ENCODE data around the gene TMEM219. TPM values are rescaled to one million over a fixed set of nuclear protein-coding genes. Genes with fewer than 3 reads are reported as not detected.
A peak's percentile ranks its signal among the peaks of the same experiment; 100 is the strongest.
"Not testable (repeated sequence)": the region's sequence is repeated elsewhere in the genome, so short reads cannot be mapped to it uniquely, and the experiment has no call there.

The TMEM219 gene
- total RNA-seq, 4 donors from 2014 or later, result 149 to 210 (median 158) TPM

GRCh38 chr16:29927070-29927905 lies 34.6 kb upstream of the TMEM219 start:
- H3K4me1 ChIP-seq, result peaks cover 14 to 23% (median 21%) of the 10 kb centered on the region in 4 donors
- peaks cover 0 to 8% (median 2%) of the 10 kb centered on the region in 4 donors for H3K36me3 ChIP-seq
- H3K4me3 ChIP-seq, result peak overlapping the region in 3 of 4 donors; percentile 92 to 100 (median 93)
- DNase-seq, result no peak
- no peaks in the 10 kb centered on the region for H3K27me3 ChIP-seq
- no peak for TF ChIP-seq CTCF (IDR thresholded peaks at IDR 0.05)
- TF ChIP-seq POLR2AphosphoS5 (IDR thresholded peaks at IDR 0.05), result no peak
- no peak for TF ChIP-seq POLR2A (IDR thresholded peaks at IDR 0.05)
- no peak for TF ChIP-seq EP300 (IDR thresholded peaks at IDR 0.05; ENCODE audit: low read depth)
- no peaks in the 10 kb centered on the region for H3K9me3 ChIP-seq
- intact Hi-C loops (cut with DNase I; ENCODE audit: low total_unique reads) (no loop called here), in situ Hi-C loops (cut with MboI; ENCODE audit: low pct_ligation_motif_present in 1 of 4, low pct_unique_long_range_greater_than_20kb in 1 of 4, low sequenced_read_pairs in 3 of 4) (no loop called here)
- 50 to 51% methylated on average over 5 to 12 of the region's 12 CpGs for WGBS, 2 donors (ENCODE audit: low coverage in 1 of 2)
- peak overlapping the region; percentile 87 to 96 (median 92) for H3K27ac ChIP-seq

DNA sequence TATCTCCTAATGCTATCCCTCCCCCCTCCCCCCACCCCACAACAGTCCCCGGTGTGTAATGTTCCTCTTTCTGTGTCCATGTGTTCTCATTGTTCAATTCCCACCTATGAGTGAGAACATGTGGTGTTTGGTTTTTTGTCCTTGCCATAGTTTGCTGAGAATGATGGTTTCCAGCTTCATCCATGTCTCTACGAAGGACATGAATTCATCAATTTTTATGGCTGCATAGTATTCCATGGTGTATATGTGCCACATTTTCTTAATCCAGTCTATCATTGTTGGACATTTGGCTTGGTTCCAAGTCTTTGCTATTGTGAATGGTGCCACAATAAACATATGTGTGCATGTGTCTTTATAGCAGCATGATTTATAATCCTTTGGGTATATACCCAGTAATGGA lies 30.1 kb upstream of the TMEM219 start:
- H3K9me3 ChIP-seq; in situ Hi-C loops (cut with MboI; ENCODE audit: low pct_ligation_motif_present in 1 of 4, low pct_unique_long_range_greater_than_20kb in 1 of 4, low sequenced_read_pairs in 3 of 4); H3K27me3 ChIP-seq; H3K4me3 ChIP-seq; H3K27ac ChIP-seq; intact Hi-C loops (cut with DNase I; ENCODE audit: low total_unique reads); DNase-seq; H3K36me3 ChIP-seq: not testable (repeated sequence)
- H3K4me1 ChIP-seq, result peaks cover 6 to 16% (median 8%) of the 10 kb centered on the region in 4 donors
- 86 to 98% methylated on average over 1 to 2 of the region's 2 CpGs for WGBS, 2 donors (ENCODE audit: low coverage in 1 of 2)

DNA sequence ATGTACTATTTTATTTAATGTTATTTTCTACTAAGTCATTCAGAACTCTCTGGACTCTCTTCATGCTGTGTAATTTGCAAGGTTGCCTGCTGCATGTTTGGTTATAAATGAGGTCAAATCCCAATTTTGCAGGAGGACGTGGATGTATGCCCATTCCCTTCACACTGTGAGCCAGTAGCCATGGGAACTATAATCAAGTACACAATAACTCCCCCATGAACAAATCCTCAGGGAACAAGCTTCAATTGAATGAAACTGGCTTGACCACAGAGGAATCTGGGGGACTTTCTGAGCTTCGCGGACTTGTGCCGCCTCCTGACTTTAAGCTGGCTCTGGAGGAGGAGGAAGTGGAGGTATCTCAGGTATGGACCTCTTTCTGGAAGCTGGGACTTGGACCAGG lies 21.2 kb upstream of the TMEM219 start:
- 57 to 81% methylated on average over 1 to 4 of the region's 4 CpGs for WGBS, 2 donors (ENCODE audit: low coverage in 1 of 2)
- no peak for DNase-seq
- peaks cover 0 to 19% (median 9%) of the 10 kb centered on the region in 4 donors for H3K4me1 ChIP-seq
- no peaks in the 10 kb centered on the region for H3K36me3 ChIP-seq
- no peak overlapping the region for H3K4me3 ChIP-seq
- intact Hi-C loops (cut with DNase I; ENCODE audit: low total_unique reads), result no loop called here
- no peaks in the 10 kb centered on the region for H3K9me3 ChIP-seq
- H3K27me3 ChIP-seq, result no peaks in the 10 kb centered on the region
- in situ Hi-C loops (cut with MboI; ENCODE audit: low pct_ligation_motif_present in 1 of 4, low pct_unique_long_range_greater_than_20kb in 1 of 4, low sequenced_read_pairs in 3 of 4), result no loop called here
- TF ChIP-seq POLR2AphosphoS5 (IDR thresholded peaks at IDR 0.05) (no peak), CTCF (IDR thresholded peaks at IDR 0.05) (no peak), EP300 (IDR thresholded peaks at IDR 0.05; ENCODE audit: low read depth) (no peak), POLR2A (IDR thresholded peaks at IDR 0.05) (no peak)
- no peak overlapping the region for H3K27ac ChIP-seq

- H3K27ac ChIP-seq, result peak overlapping the region; percentile 85 to 89 (median 88)
- H3K4me3 ChIP-seq, result no peak overlapping the region
- peak; percentile 23 for TF ChIP-seq POLR2A (IDR thresholded peaks at IDR 0.05)
- TF ChIP-seq CTCF (IDR thresholded peaks at IDR 0.05), result peak in 1 of 5 experiments; percentile 25
- peak in 1 of 3 donors; percentile 50 for TF ChIP-seq POLR2AphosphoS5 (IDR thresholded peaks at IDR 0.05)
- TF ChIP-seq EP300 (IDR thresholded peaks at IDR 0.05; ENCODE audit: low read depth), result no peak
- in situ Hi-C loops (cut with MboI; ENCODE audit: low pct_ligation_motif_present in 1 of 4, low pct_unique_long_range_greater_than_20kb in 1 of 4, low sequenced_read_pairs in 3 of 4) (no loop called here), intact Hi-C loops (cut with DNase I; ENCODE audit: low total_unique reads) (no loop called here)
- no peaks in the 10 kb centered on the region for H3K27me3 ChIP-seq
- DNase-seq, result peak; percentile 79
- no peaks in the 10 kb centered on the region for H3K36me3 ChIP-seq
- no peaks in the 10 kb centered on the region for H3K9me3 ChIP-seq
- 25 to 28% methylated on average over 9 to 11 of the region's 11 CpGs for WGBS, 2 donors (ENCODE audit: low coverage in 1 of 2)
- H3K4me1 ChIP-seq, result peaks cover 0 to 19% (median 9%) of the 10 kb centered on the region in 4 donors
Measured at GRCh38 chr16:29943846-29944799, 17.8 kb upstream of the TMEM219 start.

All from transverse colon (tissue), 4 donors.